ENCODE results near the gene TSPAN14.
"Not testable (repeated sequence)": the region's sequence is repeated elsewhere in the genome, so short reads cannot be mapped to it uniquely, and the experiment has no call there.

The TSPAN14 gene

DNA sequence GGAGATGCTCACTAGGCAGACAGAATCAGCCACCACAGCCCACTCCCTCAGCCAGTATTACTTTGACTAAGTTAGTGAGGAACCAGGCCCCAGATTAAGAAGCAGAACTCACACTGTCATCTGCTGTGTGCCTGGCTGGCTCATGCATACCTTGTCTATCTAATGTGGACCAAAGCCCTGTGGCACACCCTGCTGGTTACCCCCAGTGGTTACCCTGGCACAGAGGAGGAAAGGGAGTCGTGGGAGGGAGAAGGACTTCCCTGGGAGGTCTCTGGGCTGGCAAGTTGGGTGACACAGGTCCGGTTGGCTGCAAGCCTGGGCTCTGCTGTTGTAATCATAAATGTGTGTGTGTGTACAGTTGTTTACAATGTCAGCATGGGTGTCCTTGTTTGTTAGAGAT is 76.1 kb downstream of the TSPAN14 start:
- no peak for DNase-seq

DNA sequence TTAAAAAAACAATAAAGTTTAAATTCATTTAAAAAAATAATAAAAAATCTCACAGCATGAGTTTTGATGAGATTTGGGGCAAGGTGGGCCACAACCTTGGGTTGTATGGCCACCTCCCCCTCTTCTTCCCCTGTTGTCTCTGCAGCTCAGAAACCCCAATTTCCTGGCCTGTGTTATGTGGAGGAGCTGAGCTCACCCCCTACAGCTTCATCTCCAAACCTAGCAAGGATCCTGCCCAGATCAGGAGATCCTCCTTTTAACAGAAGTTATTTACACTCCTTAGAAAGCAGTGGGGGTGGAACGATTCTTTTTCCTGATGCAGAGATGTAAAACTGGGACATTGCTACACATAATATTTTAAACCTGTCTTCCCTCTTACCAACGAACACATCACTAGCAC is 76.7 kb downstream of the TSPAN14 start:
- no peak for DNase-seq

DNA sequence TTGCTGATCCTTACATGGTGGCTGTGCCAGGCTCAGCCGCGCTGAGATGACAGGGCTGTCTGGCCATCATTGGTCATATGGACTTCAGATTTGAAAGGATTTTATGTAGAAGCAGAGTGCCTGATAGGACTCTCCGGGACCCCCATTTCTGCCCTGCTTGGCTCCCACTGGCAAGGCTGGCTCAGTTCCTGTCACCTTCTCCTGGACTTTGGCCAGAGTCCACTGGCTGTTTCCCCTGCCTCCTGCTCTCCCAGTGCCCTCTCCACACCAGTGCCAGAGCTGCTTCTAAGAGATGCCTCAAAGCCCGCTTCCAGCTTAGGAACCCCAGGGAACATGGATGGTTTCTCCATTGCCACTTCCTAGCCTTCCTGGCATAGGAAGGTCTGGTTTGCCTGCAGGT is 78.5 kb downstream of the TSPAN14 start:
- no peak for DNase-seq

DNA sequence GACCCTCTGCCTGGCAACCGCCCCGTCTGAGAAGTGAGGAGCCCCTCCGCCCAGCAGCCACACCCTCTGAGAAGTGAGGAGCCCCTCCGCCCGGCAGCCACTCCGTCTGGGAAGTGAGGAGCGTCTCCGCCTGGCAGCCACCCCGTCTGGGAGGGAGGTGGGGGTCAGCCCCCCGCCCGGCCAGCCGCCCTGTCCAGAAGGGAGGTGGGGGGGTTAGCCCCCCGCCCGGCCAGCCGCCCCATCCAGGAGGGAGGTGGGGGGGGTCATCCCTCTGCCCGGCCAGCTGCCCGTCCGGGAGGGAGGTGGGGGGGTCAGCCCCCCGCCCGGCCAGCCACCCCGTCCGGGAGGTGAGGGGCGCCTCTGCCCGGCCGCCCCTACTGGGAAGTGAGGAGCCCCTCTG is 79.9 kb downstream of the TSPAN14 start:
- not testable (repeated sequence) for DNase-seq

DNA sequence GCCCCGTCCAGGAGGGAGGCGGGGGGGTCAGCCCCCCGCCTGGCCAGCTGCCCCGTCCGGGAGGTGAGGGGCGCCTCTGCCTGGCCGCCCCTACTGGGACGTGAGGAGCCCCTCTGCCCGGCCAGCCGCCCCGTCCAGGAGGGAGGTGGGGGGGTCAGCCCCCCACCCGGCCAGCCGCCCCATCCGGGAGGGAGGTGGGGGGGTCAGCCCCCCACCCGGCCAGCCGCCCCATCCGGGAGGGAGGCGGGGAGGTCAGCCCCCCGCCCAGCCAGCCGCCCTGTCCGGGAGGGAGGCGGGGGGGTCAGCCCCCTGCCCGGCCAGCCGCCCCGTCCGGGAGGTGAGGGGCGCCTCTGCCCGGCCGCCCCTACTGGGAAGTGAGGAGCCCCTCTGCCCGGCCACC is 80.5 kb downstream of the TSPAN14 start:
- DNase-seq: not testable (repeated sequence)

DNA sequence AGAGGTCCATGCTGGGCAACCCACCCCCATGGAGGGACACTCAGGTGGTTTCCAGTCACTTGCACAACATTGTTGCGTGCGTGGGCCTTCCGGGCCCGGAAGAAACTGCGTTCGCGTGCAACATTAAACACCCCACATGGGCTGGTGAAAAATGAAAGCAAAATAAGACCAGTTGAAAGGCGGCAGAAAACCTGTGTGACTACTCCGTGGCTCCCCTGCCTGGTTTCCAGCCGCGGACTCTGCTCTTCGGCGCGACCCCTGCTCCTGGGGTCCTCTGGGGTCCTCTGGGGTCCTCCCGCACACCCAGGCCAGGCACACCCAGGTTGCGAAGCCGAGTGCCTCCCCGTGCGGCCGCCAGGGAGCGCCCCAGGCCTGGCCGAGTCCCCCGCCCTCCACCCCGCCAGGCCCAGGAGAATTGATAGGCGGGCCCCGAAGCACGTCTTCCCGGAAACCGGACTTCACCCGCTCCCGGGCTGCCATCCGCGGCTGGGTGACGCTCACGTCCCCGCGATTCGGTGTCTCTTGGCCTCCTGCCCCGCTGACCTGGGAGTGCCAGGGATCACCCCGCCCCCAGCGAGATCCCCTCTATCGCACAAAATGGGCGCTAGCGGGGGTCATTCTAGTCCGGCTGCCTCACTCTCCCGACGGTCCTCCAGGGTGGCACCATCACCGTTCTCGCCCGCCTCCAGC is 81.7 kb downstream of the TSPAN14 start:
- peak; percentile 49 for DNase-seq

DNA sequence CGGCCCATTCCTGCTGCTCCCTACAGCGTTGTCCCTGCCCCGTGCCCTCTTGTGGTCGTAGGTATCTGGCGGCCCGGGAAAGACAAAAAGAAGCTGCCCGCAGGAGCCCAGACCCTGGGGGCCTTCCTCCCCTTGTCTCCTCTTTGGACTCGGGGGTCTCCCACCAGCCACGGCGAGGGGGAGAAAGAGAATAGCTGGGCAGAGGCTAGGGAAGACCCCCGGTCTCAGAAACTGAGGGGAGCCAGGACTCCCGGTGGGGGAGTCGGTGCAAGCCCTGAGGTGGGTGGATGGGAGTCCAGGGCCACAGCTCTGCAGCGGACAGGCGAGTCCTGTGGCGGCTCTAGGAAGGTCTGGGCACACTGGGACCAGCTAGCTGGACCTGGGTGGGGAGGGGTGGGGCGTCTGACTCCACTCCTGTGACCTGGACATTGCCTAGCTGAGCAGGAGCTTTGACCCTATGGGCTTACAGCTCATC is 82.3 kb downstream of the TSPAN14 start:
- no peak for DNase-seq

DNA sequence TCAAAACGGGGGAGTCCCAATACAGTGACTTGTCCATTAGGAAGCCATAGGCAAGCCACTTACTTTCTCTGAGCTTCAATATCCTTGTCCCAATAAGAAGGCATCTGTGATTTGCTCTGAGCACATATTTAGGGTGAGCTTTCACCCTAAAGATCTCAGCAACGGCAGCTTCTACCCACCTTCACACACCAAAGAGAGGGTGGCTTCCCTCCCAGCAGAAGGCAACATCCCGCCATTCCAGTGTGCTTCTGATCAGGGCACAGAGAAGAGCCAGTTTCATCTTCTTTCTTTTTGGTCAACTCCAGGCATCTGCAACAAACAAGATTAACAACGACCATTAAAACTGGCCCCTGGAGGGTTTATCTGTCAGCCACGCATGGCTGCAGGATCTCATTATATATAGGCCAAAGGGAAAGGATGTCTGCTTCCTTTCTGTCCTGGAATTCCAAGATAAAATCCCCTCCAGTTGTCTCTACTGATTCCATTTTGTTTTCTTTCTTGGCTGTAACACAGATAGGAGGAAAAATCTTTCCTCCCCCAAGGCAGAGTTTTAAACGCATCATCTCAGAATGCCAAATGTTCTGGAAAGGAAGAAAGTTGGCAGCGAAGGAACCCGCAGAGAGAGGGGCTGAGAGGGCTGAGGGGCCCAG is 83.1 kb downstream of the TSPAN14 start:
- no peak for DNase-seq

DNA sequence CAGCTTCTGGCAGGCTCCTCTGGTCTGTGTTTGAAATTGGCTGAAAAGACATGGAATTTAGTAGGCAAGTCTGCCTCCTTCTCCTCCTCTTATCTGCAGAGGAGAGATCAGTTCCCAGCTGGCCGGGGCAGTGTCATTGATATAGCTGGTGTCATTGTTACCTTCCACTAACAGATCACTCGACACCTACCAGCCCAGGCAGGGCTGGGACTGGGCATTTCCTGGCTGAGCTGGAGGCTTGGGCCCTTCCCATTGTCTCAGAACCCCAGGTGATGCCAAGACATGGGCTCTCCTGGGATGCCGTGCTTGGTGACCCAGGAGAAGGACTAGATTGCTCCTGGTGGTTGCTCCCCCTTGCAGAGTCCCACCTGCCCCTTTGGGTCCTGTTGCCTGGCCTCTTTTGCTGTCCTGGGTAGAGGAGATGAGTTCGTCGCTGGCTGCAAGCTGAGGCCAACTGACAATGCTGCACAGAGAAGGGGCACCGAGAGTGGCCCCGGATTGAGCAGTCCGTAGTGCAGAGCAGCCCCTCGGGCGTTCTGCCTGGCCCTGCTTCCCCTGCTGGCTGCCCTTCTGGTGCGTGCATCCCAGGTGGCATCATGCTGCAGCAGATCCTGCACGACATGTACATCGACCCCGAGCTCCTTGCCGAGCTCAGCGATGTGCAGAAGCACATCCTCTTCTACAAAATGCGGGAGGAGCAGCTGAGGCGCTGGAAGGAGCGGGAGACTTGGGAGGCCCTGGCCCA is 83.8 kb downstream of the TSPAN14 start, which contains the start of gene SH2D4B:
SH2D4B (plus strand) TSS at position 167 of the 745 bp plus-strand sequence; CDS start at position 597, 430 bp downstream.
- no peak for DNase-seq

DNA sequence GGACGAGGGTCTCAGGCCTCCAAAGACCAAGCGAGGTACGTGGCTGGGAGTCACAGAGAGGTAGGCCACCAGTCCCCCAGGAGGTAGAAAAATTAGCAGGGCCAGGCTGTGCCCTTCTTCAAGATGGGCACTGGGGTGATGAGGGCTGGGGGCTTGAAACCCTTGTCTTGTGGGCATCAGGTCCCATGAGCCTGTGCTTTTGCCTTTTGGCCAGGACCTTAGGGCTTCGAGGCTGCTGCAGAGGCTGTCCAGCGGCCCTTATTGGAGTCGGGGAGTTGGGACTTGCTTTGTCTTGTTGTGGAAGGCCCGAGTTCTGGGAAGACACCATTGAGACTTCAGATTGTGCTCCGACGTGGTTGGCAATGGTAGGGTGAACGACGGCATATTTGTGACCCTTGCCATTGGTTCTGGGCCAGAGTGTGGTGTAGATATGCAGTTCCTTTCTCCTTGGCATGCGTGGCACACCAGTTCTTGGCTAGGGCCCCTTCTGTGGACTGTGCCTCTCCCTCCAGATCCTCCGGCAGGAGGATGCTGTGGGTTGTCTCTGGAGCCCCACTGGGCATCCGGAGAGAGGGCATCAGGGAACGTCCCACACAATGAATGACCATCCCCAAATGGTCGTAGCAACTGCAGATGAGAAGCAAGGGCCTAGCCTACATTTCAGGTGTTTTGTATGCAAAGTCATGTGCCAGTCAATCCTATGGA is 84.5 kb downstream of the TSPAN14 start:
- DNase-seq: no peak

DNA sequence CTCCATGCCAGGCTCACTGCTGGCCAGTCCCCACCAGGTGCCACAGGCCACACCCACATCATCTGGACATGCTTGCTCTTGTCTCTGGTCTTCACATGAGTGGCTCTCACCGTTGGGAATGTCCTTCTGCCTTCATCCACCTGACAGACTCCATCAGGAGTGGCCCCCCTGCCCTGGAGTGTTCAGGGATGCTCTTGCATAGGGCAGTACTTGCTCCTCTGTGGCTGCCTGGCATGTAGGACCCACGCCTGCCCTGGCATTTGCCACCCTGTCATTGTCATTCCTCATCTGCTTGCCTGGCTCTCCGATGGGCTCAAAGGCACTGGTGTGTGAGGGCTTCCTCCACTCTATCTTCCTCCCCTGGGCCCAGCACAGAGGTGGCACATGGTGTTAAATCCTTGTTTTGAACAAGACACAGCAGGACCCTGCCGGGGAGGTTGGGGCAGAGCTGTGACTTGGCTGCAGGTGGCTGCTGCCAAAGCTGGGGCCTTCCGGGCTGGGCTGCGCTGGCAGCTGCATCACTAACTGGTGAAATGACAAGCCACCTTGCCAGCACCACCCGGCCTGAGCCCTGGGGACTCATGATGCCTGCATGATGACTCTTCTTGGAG is 85.4 kb downstream of the TSPAN14 start:
- no peak for DNase-seq

DNA sequence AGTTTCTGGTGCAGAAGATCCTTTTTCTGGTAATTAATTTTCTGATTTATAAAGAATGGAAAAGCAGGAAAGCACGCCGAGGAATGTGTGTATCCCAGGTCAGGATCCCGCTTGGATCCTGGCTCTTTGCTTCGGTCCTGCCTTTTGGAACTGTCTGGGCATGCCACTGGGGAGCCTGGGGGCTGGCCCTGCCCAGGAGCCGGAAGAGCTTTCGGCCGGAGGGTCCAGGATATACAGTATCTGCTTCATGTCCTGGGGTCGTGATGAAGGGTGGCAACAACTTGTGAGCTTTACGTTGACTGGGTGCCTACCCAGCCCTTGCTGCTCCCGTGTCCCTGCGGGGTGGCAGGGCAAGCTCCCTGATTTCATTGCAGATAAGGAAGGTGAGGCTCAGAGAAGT is 86.0 kb downstream of the TSPAN14 start:
- no peak for DNase-seq

DNA sequence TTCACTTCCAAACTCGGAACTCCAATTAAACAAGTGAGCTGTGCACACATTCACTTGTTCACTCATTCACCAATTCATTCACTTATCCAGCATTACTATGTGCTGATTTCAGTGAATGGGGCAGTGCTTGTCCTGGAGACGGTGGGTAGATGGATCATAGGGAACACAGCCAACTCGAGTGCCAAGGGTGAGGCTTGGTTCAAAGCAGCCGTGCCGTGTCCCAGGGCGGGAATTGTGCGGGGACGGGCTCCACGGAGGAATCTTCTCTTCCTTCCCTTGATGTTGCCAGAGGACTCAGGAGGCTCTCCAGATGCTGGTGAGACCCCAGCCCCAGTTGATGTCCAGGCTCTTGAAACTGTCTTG is 86.5 kb downstream of the TSPAN14 start:
- DNase-seq: no peak

DNA sequence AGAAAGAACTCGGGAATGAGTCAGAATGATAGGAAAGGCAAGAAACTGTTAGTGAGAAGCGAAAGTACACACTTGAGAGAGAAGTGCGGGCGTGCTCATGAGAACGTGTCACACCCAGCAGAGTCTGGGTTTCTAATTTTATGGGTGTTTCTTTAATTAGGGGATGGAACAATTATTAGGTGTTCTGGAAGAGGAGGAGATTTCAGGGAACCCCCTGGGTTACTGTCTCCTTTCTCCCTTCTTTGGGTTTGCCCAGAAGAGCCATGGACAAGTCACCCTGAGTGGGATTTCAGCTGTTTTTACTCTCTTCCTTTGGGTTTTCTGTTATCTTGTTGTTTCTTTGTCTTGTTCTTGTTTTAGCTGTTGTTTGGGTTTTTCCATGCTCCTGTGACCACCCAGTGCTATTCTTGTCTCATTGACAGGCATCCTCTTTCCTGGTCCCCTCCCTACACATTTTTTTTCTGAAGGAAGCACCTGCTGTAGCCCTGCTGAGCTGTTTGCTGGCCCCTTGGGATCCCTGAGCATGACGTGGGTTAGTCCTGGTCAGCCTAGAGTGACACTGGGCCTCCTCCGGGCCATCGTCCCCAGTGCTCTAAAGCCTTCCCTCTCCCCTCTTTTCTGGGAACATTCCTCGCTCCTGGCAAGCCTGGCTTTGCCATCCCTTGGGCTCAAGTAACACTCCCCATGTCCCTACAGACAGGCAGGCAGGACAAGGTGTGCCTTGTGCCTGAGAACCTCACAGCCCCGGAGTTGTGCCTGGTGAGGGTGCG is 87.1 kb downstream of the TSPAN14 start:
- DNase-seq: no peak

DNA sequence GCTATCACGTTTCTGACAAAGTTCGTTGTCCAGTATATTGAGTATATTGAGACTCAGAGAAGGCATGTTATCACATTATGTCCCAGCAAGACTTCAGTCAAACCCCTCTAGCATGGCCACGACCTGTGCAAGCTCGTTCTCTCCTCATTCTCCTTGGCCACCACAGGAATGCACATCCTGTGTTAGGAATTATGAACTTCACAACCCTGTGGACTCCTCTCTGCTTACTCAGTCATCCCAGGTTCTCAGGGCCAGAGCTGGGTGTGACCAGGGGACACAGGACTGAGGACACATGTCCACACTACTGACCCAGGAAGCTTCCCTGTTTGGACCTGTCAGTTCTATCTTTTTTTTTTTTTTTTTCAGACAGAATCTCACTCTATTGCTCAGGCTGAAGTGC is 87.9 kb downstream of the TSPAN14 start:
- DNase-seq: no peak

DNA sequence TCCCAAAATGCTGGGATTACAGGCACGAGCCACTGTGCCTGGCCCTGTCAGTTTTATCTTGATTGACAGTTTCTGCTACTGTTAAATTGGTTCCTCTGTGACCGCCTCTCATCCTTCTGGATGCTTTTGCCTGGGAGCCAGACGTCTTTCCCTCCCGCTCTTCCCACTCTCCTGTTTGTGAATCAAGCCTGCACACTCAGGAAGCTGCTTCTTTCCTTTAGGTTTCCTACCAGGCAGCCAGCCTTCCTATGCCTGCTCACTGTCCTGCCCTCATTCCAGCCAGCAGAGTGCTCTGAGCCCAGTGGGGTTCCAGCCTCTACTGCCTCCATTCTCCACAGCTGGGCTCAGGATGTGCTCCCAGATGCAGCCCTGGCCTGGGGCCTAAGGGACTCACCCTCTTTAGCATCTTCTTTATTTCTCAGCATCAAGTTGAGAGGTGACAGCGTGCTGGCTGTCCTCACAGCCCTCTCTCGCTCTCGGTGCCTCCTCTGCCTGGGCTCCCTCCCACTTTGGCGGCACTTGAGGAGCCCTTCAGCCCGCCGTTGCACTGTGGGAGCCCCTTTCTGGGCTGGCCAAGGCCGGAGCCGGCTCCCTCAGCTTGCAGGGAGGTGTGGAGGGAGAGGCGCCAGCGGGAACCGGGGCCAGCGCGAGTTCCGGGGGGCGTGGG is 88.7 kb downstream of the TSPAN14 start:
- no peak for DNase-seq

DNA sequence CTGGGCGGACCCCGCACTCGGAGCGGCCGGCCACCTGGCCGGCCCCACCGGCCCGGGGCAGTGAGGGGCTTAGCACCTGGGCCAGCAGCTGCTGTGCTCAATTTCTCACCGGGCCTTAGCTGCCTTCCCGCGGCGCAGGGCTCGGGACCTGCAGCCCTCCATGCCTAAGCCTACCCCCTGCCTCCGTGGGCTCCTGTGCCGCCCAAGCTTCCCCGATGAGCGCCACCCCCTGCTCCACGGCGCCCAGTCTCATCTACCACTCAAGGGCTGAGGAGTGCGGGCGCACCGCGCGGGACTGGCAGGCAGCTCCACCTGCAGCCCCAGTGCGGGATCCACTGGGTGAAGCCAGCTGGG is 89.2 kb downstream of the TSPAN14 start:
- not testable (repeated sequence) for DNase-seq

DNA sequence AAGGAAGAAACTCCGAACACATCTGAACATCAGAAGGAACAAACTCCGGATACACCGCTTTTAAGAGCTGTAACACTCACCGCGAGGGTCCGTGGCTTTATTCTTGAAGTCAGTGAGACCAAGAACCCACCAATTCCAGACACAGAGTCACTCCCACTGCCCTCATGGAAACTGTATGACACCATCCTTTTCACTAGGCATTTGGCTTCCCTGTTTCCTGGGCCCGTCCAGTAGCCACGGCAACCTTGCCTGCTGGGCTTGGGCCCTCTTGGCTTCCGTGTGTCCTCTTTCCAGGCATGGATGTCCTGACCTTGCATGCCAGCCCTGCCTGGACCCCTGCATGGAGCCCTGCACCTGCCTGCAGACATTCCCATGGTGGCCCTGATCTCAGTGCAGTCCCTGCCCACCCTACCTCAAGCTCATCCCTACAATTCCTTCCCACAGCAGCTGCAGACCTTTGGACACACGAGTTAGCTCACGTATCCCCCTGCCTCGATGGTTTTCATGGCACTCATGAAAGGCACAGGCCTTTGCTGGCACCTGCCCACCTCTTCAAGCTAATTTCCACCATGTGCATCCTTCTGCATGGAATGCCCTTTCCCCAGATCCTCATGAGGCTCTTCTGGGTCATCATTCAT is 90.3 kb downstream of the TSPAN14 start:
- DNase-seq: no peak

DNA sequence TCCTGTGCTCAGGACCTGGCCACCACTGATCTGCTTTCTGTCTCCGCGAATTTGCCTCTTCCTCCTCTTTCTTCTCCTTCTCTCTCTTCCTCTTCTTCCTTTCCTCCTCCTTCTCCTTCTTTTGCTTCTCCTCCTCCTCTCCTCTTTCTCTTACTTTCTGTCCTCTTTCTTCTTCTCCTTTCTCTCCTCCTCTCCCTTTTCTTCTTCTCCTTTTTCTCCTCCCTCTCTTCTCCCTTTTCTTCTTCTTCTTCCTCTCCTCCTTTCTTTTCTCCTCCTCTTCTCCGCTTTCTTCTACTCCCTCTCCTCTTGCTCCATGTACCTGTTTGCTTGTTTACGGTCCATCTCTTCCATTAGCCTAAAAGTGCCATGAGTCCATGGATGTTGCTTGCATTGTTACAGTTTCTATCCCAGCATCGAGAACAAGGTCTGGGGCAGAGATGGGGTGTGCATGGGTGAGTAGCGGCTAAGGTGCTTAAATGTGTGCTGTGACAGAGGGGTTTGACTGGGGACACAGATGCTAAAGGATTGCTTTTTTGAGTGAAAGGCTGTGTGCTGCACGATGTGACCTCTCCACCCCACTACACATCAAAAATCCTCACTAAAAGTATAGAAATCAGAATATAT is 91.3 kb downstream of the TSPAN14 start:
- DNase-seq: no peak

DNA sequence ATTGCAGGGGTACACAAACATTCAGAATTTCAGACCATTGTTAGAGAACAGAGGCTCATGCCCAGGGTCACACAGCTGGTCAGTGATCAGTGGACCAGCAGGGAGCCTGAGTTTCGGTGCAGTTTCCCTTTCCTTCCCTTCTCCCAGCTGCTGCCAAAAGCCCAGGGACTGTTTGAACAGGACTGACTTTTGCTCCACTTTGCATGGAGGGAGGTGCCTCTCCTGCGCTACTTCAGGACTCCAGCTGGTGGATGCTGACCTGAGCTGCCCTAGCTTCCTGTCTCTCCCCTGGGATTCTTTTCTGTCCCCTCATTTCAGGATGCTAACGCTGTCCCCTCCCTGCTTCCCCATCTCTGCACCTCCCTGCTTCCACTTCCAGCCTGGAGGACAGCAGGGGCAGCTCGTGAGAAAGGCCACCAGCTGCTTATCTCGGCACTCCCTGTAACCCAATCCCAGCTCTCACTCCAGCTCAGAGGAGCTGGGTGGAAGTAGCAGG is 98.1 kb downstream of the TSPAN14 start:
- DNase-seq: peak; percentile 21

Measured in NCI-H774 (cell line).